GM21737 (cell line): ENCODE results near the gene FIBP.

Experiments
- ATAC-seq: cut with Tn5 transposase; IDR thresholded peaks from one replicate; pipeline ENCODE4 v1.9.1; 2021; ENCODE audit warnings: mild to moderate bottlenecking, moderate library complexity; ENCODE audit not compliant: unreplicated experiment

FIBP gene

GRCh38 chr11:65860278-65861164, 27.8 kb downstream of the FIBP start, which contains the start of gene MUS81:
Gene MUS81 (plus strand): TSS chr11:65860433. CDS start chr11:65860754, 321 bp downstream.
- peak; percentile 25 for ATAC-seq

DNA sequence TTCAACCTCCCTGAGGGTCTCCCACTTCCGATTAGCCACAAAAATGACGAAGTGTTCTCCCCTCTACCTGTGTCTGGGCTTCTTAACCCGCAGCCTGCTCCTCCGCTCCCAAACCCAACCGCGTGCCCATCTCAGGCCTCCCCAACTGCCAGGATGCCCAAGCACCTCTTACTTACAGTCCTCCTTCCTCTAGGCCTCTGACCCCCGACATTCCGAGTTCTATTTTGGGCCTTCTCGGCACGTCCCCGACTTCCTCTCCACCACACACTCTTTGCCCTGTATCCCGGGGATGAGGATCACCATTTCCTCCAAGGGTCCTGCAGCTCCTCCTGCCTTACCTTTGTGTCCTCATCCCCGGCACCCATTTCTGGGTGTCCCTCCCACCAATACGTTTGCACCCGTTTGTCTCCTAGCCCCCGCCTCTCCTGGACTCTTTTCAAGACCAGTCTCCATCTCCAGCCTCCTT, 28.4 kb downstream of the FIBP start:
- ATAC-seq = no peak

- peak; percentile 46 for ATAC-seq
These were observed 29.0 kb downstream of the FIBP start for GRCh38 chr11:65859095-65859811.

GRCh38 chr11:65858681-65859087, 29.6 kb downstream of the FIBP start:
- no peak for ATAC-seq

DNA sequence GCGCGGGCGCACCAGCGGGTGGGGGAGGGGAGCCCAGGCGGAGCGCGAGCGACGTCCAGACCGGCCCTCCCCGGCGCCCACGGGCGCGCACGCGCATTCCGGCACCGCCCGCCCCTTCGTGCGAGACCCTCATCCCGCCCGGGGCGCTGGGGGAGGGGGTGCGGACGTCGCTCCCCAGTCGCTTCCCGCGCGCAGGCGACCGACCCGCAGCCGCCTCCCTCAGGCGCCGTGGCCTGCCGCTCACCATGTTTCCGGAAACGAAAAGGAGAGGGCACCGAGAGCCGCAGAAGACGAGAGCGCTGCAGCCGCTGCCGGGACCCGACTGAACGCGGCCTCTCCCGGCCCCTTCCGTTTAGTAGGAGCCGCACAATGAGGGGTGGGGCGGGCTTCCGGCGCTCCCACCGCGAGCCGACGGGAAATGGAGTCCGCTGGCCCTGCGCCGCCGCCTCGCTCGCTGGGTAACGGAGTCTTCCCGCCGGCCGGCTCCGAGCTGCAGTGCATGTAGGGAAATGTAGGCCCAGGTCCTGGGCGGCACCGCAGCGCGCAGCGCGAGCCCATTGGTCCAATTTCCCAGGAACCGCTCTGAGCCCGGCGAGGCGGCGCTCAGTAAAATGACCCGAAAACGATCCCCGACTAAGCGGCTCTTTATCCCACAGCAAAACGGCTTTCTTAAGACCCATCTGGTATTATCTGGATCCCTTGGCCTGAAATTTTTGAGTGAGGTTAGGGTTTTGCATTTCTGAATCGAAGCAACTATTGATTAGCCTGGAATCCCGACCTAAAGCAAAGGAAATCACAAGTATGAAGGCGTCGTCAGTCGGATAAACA, 30.2 kb downstream of the FIBP start, which contains the start of gene CFL1:
Gene CFL1, minus strand, starts transcription at position 328 of the 828 bp plus-strand sequence. Its CDS starts 81 bp downstream, at position 247.
- ATAC-seq = peak; percentile 43

- peak; percentile 0 for ATAC-seq
These were observed 30.8 kb downstream of the FIBP start for GRCh38 chr11:65857500-65857852.

DNA sequence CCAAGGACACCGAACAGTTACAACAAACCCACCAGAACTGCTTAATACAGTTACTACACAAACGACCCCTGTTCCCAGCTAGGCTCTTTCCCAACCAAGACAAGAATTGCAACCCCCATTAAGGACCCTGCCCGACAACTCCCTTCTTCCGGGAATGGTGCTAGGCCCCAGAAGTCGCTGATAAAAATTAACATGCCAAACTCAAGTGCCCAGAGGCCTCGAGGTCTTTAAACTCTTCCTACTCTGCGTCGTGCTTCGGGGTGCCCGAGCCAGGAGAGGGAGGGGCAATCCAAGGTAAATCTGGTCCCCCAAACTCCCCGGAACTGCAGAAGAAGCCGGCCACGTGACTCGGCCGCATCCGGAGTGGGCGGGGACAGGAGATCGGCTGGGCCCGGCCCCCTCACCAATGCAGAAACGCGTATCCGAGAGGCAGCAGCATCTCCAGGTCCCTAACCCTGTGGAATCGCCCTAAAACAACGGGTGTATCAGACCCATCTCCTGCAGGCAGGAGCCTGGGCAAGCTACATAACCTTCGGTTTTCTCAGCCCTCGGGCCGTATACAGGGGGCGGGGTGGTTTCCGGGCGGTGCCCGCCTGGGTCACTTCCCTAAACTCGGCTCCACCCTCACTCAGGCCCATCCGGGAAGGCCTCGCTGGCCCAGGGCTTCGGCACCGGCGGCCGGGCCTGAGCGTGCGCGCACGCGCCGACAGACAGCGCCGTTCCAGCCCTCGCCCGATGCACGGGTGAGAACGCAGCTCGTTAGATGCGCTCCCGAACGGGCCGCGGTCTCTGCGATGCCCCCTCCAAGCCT, 31.4 kb downstream of the FIBP start:
- peak; percentile 27 for ATAC-seq

GRCh38 chr11:65855927-65856363, 32.3 kb downstream of the FIBP start:
- no peak for ATAC-seq

- no peak for ATAC-seq
These were observed 33.1 kb downstream of the FIBP start for GRCh38 chr11:65854852-65855837.

- no peak for ATAC-seq
These were observed 34.1 kb downstream of the FIBP start for GRCh38 chr11:65854161-65854592.

DNA sequence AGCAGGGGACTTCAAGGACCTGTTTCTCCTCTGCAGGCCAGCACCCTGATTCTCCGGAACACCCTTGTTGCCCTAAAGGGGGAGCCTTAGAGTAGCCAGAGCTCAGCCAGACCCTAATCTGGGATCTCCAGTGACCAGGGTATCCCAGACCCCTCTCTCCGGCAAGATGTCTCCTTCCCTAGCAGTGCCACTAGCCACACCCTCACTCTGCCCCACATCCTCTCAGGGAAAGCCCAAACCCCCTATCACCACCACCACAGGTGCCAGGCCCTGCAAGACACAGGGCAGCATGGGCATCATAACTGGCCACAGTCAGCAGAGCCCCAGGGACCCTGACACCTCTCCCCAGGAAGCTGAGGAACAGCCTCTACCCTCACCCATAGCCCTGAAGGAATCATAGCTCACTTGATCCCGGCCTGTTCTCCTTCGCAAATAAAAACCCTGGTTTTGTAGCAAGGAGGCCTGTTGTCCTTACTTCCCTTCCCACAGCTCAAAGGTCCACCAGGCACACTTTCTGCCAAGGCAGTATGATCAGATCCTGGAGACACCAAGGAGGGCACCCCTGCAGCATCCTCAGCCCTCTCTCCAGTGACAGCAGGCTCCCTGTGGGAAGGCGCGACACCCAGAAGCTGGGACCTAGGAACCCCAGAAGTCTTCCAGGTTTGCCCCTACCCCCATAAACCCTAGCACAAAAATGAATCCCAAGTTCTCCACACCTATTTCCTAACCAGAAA, 34.9 kb downstream of the FIBP start:
- no peak for ATAC-seq

DNA sequence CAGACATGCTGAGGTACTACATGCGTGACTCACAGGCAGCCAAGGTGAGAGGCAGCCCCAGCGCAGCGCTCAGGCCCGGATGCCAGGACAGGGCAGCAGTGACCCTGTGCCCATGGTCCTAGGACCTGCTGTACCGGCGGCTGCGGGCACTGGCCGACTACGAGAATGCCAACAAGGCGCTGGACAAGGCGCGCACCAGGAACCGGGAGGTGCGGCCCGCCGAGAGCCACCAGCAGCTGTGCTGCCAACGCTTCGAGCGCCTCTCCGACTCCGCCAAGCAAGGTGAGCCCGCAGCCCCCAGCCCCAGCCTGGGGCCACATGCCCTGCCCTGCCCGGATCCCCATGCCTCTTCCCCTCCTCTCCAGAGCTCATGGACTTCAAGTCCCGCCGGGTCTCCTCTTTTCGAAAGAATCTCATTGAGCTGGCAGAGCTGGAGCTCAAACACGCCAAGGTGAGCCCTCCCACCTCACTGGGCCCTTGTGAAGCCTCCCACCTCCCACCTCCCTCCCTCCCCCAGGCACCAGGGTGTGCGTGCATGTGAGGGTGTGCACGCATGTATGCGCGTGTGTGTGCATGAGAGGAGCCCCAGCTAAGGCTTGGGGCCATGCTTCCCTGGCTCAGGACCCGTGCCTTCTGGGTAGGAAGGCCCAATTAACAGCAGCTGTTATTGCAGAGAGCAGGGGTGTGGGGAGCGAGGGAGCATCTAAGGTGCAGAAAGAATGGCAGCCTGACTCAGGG, 35.6 kb downstream of the FIBP start:
- ATAC-seq = no peak

GRCh38 chr11:65851811-65852507, 36.3 kb downstream of the FIBP start:
- ATAC-seq = no peak

- ATAC-seq = no peak
These were observed 37.1 kb downstream of the FIBP start for GRCh38 chr11:65851083-65851579.

- no peak for ATAC-seq
These were observed 37.8 kb downstream of the FIBP start for GRCh38 chr11:65850217-65851082.

- no peak for ATAC-seq
These were observed 38.5 kb downstream of the FIBP start for GRCh38 chr11:65849771-65850216.
